Fibroblast of lung (primary cell): ENCODE measurements around the gene CMIP. TPM values are rescaled to one million over a fixed set of nuclear protein-coding genes. Genes with fewer than 3 reads are reported as not detected.

Source experiments
- DNase-seq, 2 donors: peaks; one replicate each; pipeline versions ENCODE4 v3.0.0 to v3.0.0-alpha.2; 2010; ENCODE audit warnings: low read depth in 2 of 2
- H2AFZ ChIP-seq: 2 replicates; pipeline ENCODE4 v1.5.1; 2012; ENCODE audit warnings: low read length, control low read depth, inconsistent platforms
- H3K27ac ChIP-seq: 2 replicates; pipeline ENCODE4 v1.5.1; 2011; ENCODE audit warnings: low read length, control low read depth; ENCODE audit not compliant: insufficient read depth
- H3K27me3 ChIP-seq: 2 replicates; pipeline ENCODE4 v1.5.1; 2011; ENCODE audit warnings: mild to moderate bottlenecking, low read length; ENCODE audit not compliant: control insufficient read depth, insufficient read depth
- H3K36me3 ChIP-seq: 2 replicates; pipeline ENCODE4 v1.5.1; 2011; ENCODE audit warnings: low read length; ENCODE audit not compliant: control insufficient read depth, insufficient read depth
- H3K4me1 ChIP-seq: 2 replicates; pipeline ENCODE4 v1.5.1; 2011; ENCODE audit warnings: low read length; ENCODE audit not compliant: control insufficient read depth, insufficient read depth; ENCODE audit errors: extremely low read depth
- H3K4me2 ChIP-seq: 2 replicates; pipeline ENCODE4 v1.5.1; 2011; ENCODE audit warnings: low read length, control low read depth; ENCODE audit not compliant: insufficient read depth; ENCODE audit errors: extremely low read depth
- H3K4me3 ChIP-seq, 4 experiments: fragments of 200-600 bp in 1 of 4; sonication (generic) in 1 of 4; replicated peaks in 1 of 4; 2 replicates each; pipeline ENCODE4 v1.5.1; 2011 to 2016; ENCODE audit warnings: low read length in 4 of 4, low read depth in 3 of 4, mild to moderate bottlenecking in 3 of 4, control low read depth in 2 of 4, inconsistent platforms in 1 of 4, mixed read lengths in 1 of 4; ENCODE audit not compliant: insufficient read depth in 1 of 4; ENCODE audit errors: control extremely low read depth in 1 of 4
- H3K79me2 ChIP-seq: 2 replicates; pipeline ENCODE4 v1.5.1; 2012; ENCODE audit warnings: mild to moderate bottlenecking, low read length, inconsistent platforms; ENCODE audit not compliant: control insufficient read depth, insufficient read depth
- H3K9ac ChIP-seq: 2 replicates; pipeline ENCODE4 v1.5.1; 2011; ENCODE audit warnings: mild to moderate bottlenecking, low read length, control low read depth; ENCODE audit not compliant: insufficient read depth
- H3K9me3 ChIP-seq: 2 replicates; pipeline ENCODE4 v1.5.1; 2012; ENCODE audit warnings: low read depth, low read length; ENCODE audit not compliant: control insufficient read depth, insufficient read depth
- H4K20me1 ChIP-seq: 2 replicates; pipeline ENCODE4 v1.5.1; 2011; ENCODE audit warnings: low read length; ENCODE audit not compliant: control insufficient read depth, insufficient read depth; ENCODE audit errors: extremely low read depth
- CTCF ChIP-seq, 2 donors: IDR thresholded peaks in 1 of 2; conservative IDR thresholded peaks in 1 of 2; 1 replicate in 1 of 2; 2 replicates in 1 of 2; pipeline ENCODE4 v1.5.1; 2011 to 2012; ENCODE audit warnings: low read length in 2 of 2, control low read depth in 1 of 2, inconsistent platforms in 1 of 2, low read depth in 1 of 2, mild to moderate bottlenecking in 1 of 2
- EZH2 ChIP-seq: IDR thresholded peaks from 2 replicates; pipeline ENCODE4 v1.5.1; 2012; ENCODE audit warnings: low read length, control low read depth, mild to moderate bottlenecking; ENCODE audit errors: missing control alignments
- polyA plus RNA-seq, 2 donors: library from polyadenylated mRNA; depleted of rRNA in 1 of 2; stranded (reverse) in 1 of 2; unstranded in 1 of 2; fragments of >200 nt; gene quantifications; 2 replicates each; pipeline ENCODE4 v1.2.1, GENCODE V29; 2011 to 2012; ENCODE audit warnings: missing spikeins in 1 of 2
- total RNA-seq: library from RNA; depleted of rRNA; stranded (reverse); fragments of >200 nt; gene quantifications from 2 replicates; pipeline ENCODE4 v1.2.1, GENCODE V29; 2014

The CMIP gene
- total and polyA plus RNA-seq, 2 donors (not counting 1 experiment from before 2014, with no cell fraction given) = 1.9 to 5.1 TPM

- TF ChIP-seq CTCF (conservative IDR thresholded peaks at IDR 0.05 in 1 of 2, IDR thresholded peaks at IDR 0.05 in 1 of 2; ENCODE audit: low read depth in 1 of 2, low read length in 2 of 2) (no peak), EZH2 (no peak)
- H2AFZ ChIP-seq = no peak overlapping the region
- H3K27ac ChIP-seq = no peak overlapping the region
- H3K9ac ChIP-seq = no peak overlapping the region
- no peaks in the 10 kb centered on the region for H3K9me3 ChIP-seq
- no peaks in the 10 kb centered on the region for H4K20me1 ChIP-seq
- no peak overlapping the region for H3K4me2 ChIP-seq
- no peak overlapping the region for H3K4me3 ChIP-seq
- no peak for DNase-seq
- no peaks in the 10 kb centered on the region for H3K27me3 ChIP-seq
- H3K36me3 ChIP-seq = no peaks in the 10 kb centered on the region
- peaks cover 12% of the 10 kb centered on the region for H3K79me2 ChIP-seq
- H3K4me1 ChIP-seq = peaks cover 5% of the 10 kb centered on the region
Observed at GRCh38 chr16:81469183-81469677, 24.6 kb downstream of the CMIP start.

GRCh38 chr16:81469710-81470535, 25.3 kb downstream of the CMIP start:
- Histone ChIP-seq H3K79me2 (peaks cover 12% of the 10 kb centered on the region), H3K9ac (no peak overlapping the region), H2AFZ (no peak overlapping the region), H3K9me3 (no peaks in the 10 kb centered on the region), H3K4me1 (peaks cover 5% of the 10 kb centered on the region), H3K27me3 (no peaks in the 10 kb centered on the region), H3K27ac (no peak overlapping the region), H3K36me3 (no peaks in the 10 kb centered on the region), H3K4me2 (no peak overlapping the region), H3K4me3 (no peak overlapping the region), H4K20me1 (no peaks in the 10 kb centered on the region)
- no peak for DNase-seq
- TF ChIP-seq CTCF (conservative IDR thresholded peaks at IDR 0.05 in 1 of 2, IDR thresholded peaks at IDR 0.05 in 1 of 2; ENCODE audit: low read depth in 1 of 2, low read length in 2 of 2) = no peak
- TF ChIP-seq EZH2 = no peak

- H3K79me2 ChIP-seq = peaks cover 7% of the 10 kb centered on the region
- no peak overlapping the region for H3K4me2 ChIP-seq
- H3K9ac ChIP-seq = no peak overlapping the region
- no peaks in the 10 kb centered on the region for H3K36me3 ChIP-seq
- TF ChIP-seq EZH2 (no peak), CTCF (conservative IDR thresholded peaks at IDR 0.05 in 1 of 2, IDR thresholded peaks at IDR 0.05 in 1 of 2; ENCODE audit: low read depth in 1 of 2, low read length in 2 of 2) (no peak)
- no peak overlapping the region for H2AFZ ChIP-seq
- H3K4me3 ChIP-seq = no peak overlapping the region
- H3K9me3 ChIP-seq = no peaks in the 10 kb centered on the region
- H3K4me1 ChIP-seq = peaks cover 5% of the 10 kb centered on the region
- no peaks in the 10 kb centered on the region for H4K20me1 ChIP-seq
- H3K27me3 ChIP-seq = no peaks in the 10 kb centered on the region
- H3K27ac ChIP-seq = no peak overlapping the region
- no peak for DNase-seq
Observed at GRCh38 chr16:81470796-81471636, 26.4 kb downstream of the CMIP start.
